Urinary bladder (tissue), 4 donors: ENCODE results near the gene TMEM30A. TPM values are rescaled to one million over a fixed set of nuclear protein-coding genes. Genes with fewer than 3 reads are reported as not detected.

Experiments used
- DNase-seq: peaks from one replicate; pipeline ENCODE4 v3.0.0-alpha.2; 2015; ENCODE audit errors: extremely low spot score
- H3K27ac ChIP-seq: one replicate; pipeline ENCODE4 v1.5.1; 2013; ENCODE audit warnings: low read depth, mild to moderate bottlenecking, moderate library complexity
- H3K36me3 ChIP-seq: one replicate; pipeline ENCODE4 v1.6.1; 2013; ENCODE audit warnings: mild to moderate bottlenecking, moderate library complexity; ENCODE audit not compliant: insufficient read depth
- H3K4me1 ChIP-seq: one replicate; pipeline ENCODE4 v1.6.1; 2013; ENCODE audit warnings: mild to moderate bottlenecking, moderate library complexity; ENCODE audit not compliant: insufficient read depth
- H3K4me3 ChIP-seq: one replicate; pipeline ENCODE4 v1.5.1; 2013; ENCODE audit warnings: low read depth, low read length
- WGBS: extraction: QIAGEN DNeasy Blood & Tissue Kit; methylation state at CpG from one replicate; pipeline ENCODE4 v1.1.7; 2013; 5-methylcytosine and 5-hydroxymethylcytosine counted together
- polyA plus RNA-seq: library from polyadenylated mRNA; stranded (reverse); fragments of 200-250 nt; gene quantifications from one replicate; pipeline ENCODE4 v1.2.3, GENCODE V29; 2013
- total RNA-seq: library from RNA; depleted of rRNA; stranded (reverse); fragments of >200 nt; gene quantifications from one replicate; pipeline ENCODE4 v1.2.3, GENCODE V29; 2014
- donor health status: healthy with polysubstance abuse.
- donor health status: healthy.

TMEM30A gene
- total and polyA plus RNA-seq, 2 donors, result 77.8 to 179 TPM

DNA sequence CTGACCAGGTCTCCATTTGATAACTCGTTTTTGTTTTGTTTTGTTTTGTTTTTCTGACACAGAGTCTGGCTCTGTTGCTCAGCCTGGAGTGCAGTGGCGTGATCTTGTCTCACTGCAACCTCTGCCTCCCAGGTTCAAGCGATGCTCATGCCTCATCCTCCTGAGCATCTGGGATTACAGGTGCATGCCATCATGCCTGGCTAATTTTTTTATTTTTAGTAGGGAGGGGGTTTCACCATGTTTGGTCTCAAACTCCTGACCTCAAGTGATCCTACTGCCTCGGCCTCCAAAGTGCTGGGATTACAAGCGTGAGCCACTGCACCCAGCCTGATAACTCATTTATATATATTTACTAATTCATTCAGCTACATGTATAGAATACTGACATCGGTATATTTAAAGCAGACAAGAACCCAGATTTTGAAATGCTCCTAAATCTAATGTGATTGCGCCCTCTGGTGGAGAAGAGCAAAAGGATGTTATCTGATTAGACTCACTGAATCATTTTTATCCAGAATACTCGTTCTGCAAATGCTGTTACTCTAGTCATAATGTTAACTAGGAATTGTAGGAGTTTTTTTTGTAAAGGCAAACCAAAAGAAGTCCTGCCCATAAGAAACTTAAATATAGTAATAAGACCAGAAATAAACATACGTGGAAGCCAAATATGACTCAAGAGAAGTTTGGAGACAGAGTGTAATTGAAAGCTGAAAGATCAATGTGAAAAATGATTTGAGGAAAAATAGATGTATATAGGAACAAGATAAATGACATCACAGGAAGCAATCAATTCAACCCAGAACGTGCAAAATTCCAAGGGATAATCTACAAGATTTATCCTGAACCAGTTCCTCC is 73.5 kb downstream of the TMEM30A start:
- 29% methylated on average over 10 of the region's 10 CpGs for WGBS
- Histone ChIP-seq H3K27ac (no peak overlapping the region), H3K4me3 (no peak overlapping the region), H3K36me3 (no peaks in the 10 kb centered on the region), H3K4me1 (no peaks in the 10 kb centered on the region)
- no peak for DNase-seq

- Histone ChIP-seq H3K36me3 (no peaks in the 10 kb centered on the region), H3K4me3 (no peak overlapping the region), H3K27ac (no peak overlapping the region), H3K4me1 (no peaks in the 10 kb centered on the region)
- DNase-seq, result no peak
- WGBS, result 33% methylated on average over 7 of the region's 7 CpGs
Observed at GRCh38 chr6:75209184-75209723, 75.3 kb downstream of the TMEM30A start.

GRCh38 chr6:75208298-75209183 is 76.1 kb downstream of the TMEM30A start:
- Histone ChIP-seq H3K27ac (no peak overlapping the region), H3K4me1 (no peaks in the 10 kb centered on the region), H3K36me3 (no peaks in the 10 kb centered on the region), H3K4me3 (no peak overlapping the region)
- DNase-seq, result no peak
- WGBS, result 22% methylated on average over 33 of the region's 33 CpGs

GRCh38 chr6:75206576-75207342 is 77.8 kb downstream of the TMEM30A start:
- Histone ChIP-seq H3K4me1 (no peaks in the 10 kb centered on the region), H3K27ac (peak overlapping the region; percentile 53), H3K36me3 (no peaks in the 10 kb centered on the region), H3K4me3 (peak overlapping the region; percentile 56)
- 35% methylated on average over 35 of the region's 35 CpGs for WGBS
- DNase-seq, result no peak

- 1% methylated on average over 64 of the region's 64 CpGs for WGBS
- Histone ChIP-seq H3K4me3 (peak within 1 kb of the TSS; percentile 56), H3K27ac (peak within 1 kb of the TSS; percentile 60), H3K36me3 (no peaks in the 10 kb centered on the region), H3K4me1 (no peaks in the 10 kb centered on the region)
- no peak for DNase-seq
Observed at GRCh38 chr6:75205776-75206575, 78.6 kb downstream of the TMEM30A start, which contains the start of gene COL12A1. TSS of gene COL12A1 (minus strand) at chr6:75206053. CDS start at chr6:75202792, 3,261 bp downstream.

DNA sequence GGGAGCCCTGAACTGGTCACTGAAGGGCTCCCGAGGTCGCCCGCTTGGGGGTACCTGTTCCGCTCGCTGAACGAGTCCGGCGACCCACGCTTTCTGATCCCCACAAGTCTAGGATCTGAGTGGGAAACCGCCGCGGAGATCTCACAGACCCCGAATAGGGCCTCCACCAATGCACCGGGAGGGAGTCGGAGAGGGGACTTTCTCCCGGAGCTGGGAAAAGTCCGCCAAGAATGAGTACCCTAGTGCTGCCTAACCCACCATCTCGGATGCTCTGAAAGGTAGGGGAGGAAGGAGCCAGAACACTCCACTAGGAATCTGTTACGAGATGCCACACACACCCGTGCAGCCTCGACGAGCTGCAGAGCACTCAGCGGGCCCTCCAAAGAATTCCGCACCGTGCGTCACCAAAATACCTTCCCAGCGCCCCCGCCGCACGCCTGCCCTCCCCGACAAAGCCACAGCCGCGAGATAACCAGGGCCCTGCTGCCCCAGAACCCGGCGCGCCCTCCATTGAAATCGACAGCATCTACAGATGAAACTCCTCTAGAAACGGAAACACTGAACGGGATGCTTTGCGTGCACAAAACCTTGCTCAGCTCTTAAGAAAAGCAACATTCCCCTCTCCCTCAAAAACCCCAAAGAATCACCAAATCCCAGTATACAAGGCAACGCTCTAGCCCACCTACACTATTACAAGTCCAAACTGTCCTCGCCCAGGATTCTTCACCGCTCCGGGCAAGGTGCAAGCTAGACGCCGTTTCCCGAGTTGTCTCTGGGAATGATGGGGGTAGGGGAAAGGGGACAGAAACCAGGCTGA is 79.4 kb downstream of the TMEM30A start:
- DNase-seq, result no peak
- Histone ChIP-seq H3K36me3 (no peaks in the 10 kb centered on the region), H3K27ac (peak overlapping the region; percentile 60), H3K4me3 (peak overlapping the region; percentile 56), H3K4me1 (no peaks in the 10 kb centered on the region)
- under 1% methylated on average over 47 of the region's 47 CpGs for WGBS

GRCh38 chr6:75204217-75204958 is 80.2 kb downstream of the TMEM30A start:
- Histone ChIP-seq H3K27ac (peak overlapping the region; percentile 13), H3K4me1 (no peaks in the 10 kb centered on the region), H3K4me3 (peak overlapping the region; percentile 56), H3K36me3 (no peaks in the 10 kb centered on the region)
- no peak for DNase-seq
- under 1% methylated on average over 35 of the region's 35 CpGs for WGBS

DNA sequence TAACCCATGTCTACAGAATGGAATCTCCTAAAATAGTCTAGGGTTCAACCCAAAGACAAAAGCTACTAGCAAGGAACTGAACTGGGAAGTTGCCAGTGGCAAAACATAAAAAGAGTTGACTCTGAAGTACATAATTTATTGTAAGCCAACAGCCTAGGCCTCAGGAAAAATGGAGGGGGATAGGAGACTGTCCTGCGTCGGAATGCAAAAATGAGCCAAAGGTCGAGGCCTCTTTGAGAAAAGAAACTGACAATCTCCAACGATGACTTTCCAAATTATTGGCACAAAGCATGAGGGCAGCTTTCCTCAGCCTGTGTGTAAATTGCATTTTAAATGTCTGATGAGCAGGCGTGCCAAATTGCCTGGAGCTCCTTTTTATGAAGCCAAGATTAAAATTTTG is 80.9 kb downstream of the TMEM30A start:
- peak overlapping the region; percentile 3 for H3K4me3 ChIP-seq
- WGBS, result 18% methylated on average over 5 of the region's 5 CpGs
- no peak for DNase-seq
- H3K4me1 ChIP-seq, result no peaks in the 10 kb centered on the region
- no peak overlapping the region for H3K27ac ChIP-seq
- H3K36me3 ChIP-seq, result no peaks in the 10 kb centered on the region

Other genes with a start within 250 kb of the TMEM30A start
- gene COL12A1, start 78.7 kb downstream of the TMEM30A start, total RNA-seq, result 470 TPM
- gene COL12A1, start 78.7 kb downstream of the TMEM30A start, polyA plus RNA-seq, result 54.8 TPM
- gene COX7A2, start 41.0 kb downstream of the TMEM30A start, total RNA-seq, result 137 TPM
- gene COX7A2, start 41.0 kb downstream of the TMEM30A start, polyA plus RNA-seq, result 322 TPM
- 43.7 TPM for gene FILIP1, start 209.0 kb upstream of the TMEM30A start, total RNA-seq
- 25.5 TPM for gene FILIP1, start 209.0 kb upstream of the TMEM30A start, polyA plus RNA-seq